Duodenal mucosa (tissue), 2 donors: ENCODE results near the gene ZNF438.

ENCODE experiments used
- H3K27ac ChIP-seq: one replicate; pipeline ENCODE4 v1.7.0; 2013; ENCODE audit warnings: low read depth, low read length
- H3K27me3 ChIP-seq, 2 donors: one replicate each; pipeline ENCODE4 v1.7.0; 2013; ENCODE audit warnings: low read length in 2 of 2, control low read depth in 1 of 2; ENCODE audit not compliant: insufficient read depth in 2 of 2, control insufficient read depth in 1 of 2
- H3K36me3 ChIP-seq, 2 donors: one replicate each; pipeline ENCODE4 v1.7.0; 2013; ENCODE audit warnings: low read length in 2 of 2, control low read depth in 1 of 2; ENCODE audit not compliant: insufficient read depth in 2 of 2, control insufficient read depth in 1 of 2
- H3K4me1 ChIP-seq, 2 donors: one replicate each; pipeline ENCODE4 v1.7.0; 2013; ENCODE audit warnings: low read length in 2 of 2, control low read depth in 1 of 2; ENCODE audit not compliant: insufficient read depth in 2 of 2, control insufficient read depth in 1 of 2
- H3K4me3 ChIP-seq, 2 donors: one replicate each; pipeline ENCODE4 v1.7.0; 2013; ENCODE audit warnings: low read length in 2 of 2, low read depth in 1 of 2
- H3K9ac ChIP-seq, 2 donors: one replicate each; pipeline ENCODE4 v1.7.0; 2013; ENCODE audit warnings: low read length in 2 of 2, low read depth in 1 of 2
- H3K9me3 ChIP-seq, 2 donors: one replicate each; pipeline ENCODE4 v1.7.0; 2013; ENCODE audit warnings: low read length in 2 of 2, control low read depth in 1 of 2; ENCODE audit not compliant: control insufficient read depth in 1 of 2

Gene ZNF438

GRCh38 chr10:31017534-31018355 lies 13.9 kb downstream of the ZNF438 start:
- H3K27ac ChIP-seq: no peak overlapping the region
- H3K36me3 ChIP-seq: no peaks in the 10 kb centered on the region
- no peaks in the 10 kb centered on the region for H3K27me3 ChIP-seq
- H3K4me1 ChIP-seq: peaks cover 0 to 8% of the 10 kb centered on the region in 2 donors
- H3K9me3 ChIP-seq: no peaks in the 10 kb centered on the region
- H3K4me3 ChIP-seq: no peak overlapping the region
- H3K9ac ChIP-seq: no peak overlapping the region

- Histone ChIP-seq H3K4me1 (peaks cover 9 to 15% of the 10 kb centered on the region in 2 donors), H3K27me3 (no peaks in the 10 kb centered on the region), H3K4me3 (no peak overlapping the region), H3K27ac (no peak overlapping the region), H3K36me3 (no peaks in the 10 kb centered on the region), H3K9me3 (no peaks in the 10 kb centered on the region), H3K9ac (no peak overlapping the region)
Measured at GRCh38 chr10:31014161-31014875, 17.3 kb downstream of the ZNF438 start.

GRCh38 chr10:31013331-31013730 lies 18.3 kb downstream of the ZNF438 start:
- Histone ChIP-seq H3K27me3 (no peaks in the 10 kb centered on the region), H3K27ac (no peak overlapping the region), H3K9ac (no peak overlapping the region), H3K4me1 (peaks cover 9% of the 10 kb centered on the region in 2 donors), H3K4me3 (no peak overlapping the region), H3K36me3 (no peaks in the 10 kb centered on the region), H3K9me3 (no peaks in the 10 kb centered on the region)

GRCh38 chr10:31011665-31012022 lies 20.0 kb downstream of the ZNF438 start:
- Histone ChIP-seq H3K9ac (no peak overlapping the region), H3K27ac (no peak overlapping the region)

GRCh38 chr10:31011017-31011664 lies 20.5 kb downstream of the ZNF438 start:
- Histone ChIP-seq H3K4me3 (peak overlapping the region in 1 of 2 donors; percentile 8), H3K9me3 (no peaks in the 10 kb centered on the region), H3K27ac (no peak overlapping the region), H3K9ac (no peak overlapping the region), H3K27me3 (no peaks in the 10 kb centered on the region), H3K4me1 (peaks cover 9% of the 10 kb centered on the region in 2 donors), H3K36me3 (no peaks in the 10 kb centered on the region)

More at GRCh38 chr10:31011665-31012022, 20.0 kb downstream of the ZNF438 start:
- H3K4me1 ChIP-seq: peaks cover 9% of the 10 kb centered on the region in 2 donors
- H3K9me3 ChIP-seq: no peaks in the 10 kb centered on the region
- H3K4me3 ChIP-seq: peak overlapping the region; percentile 8 to 14
- H3K36me3 ChIP-seq: no peaks in the 10 kb centered on the region
- no peaks in the 10 kb centered on the region for H3K27me3 ChIP-seq

- no peak overlapping the region for H3K27ac ChIP-seq
- H3K27me3 ChIP-seq: no peaks in the 10 kb centered on the region
- no peak overlapping the region for H3K4me3 ChIP-seq
- H3K9ac ChIP-seq: no peak overlapping the region
- no peaks in the 10 kb centered on the region for H3K9me3 ChIP-seq
- no peaks in the 10 kb centered on the region for H3K36me3 ChIP-seq
- peaks cover 9% of the 10 kb centered on the region in 2 donors for H3K4me1 ChIP-seq
Measured at GRCh38 chr10:31010062-31010461, 21.6 kb downstream of the ZNF438 start.

- no peak overlapping the region for H3K9ac ChIP-seq
- peaks cover 5 to 6% of the 10 kb centered on the region in 2 donors for H3K4me1 ChIP-seq
- no peak overlapping the region for H3K27ac ChIP-seq
- H3K36me3 ChIP-seq: no peaks in the 10 kb centered on the region
- no peaks in the 10 kb centered on the region for H3K9me3 ChIP-seq
- H3K27me3 ChIP-seq: no peaks in the 10 kb centered on the region
- no peak overlapping the region for H3K4me3 ChIP-seq
Measured at GRCh38 chr10:31005895-31006294, 25.8 kb downstream of the ZNF438 start.

- Histone ChIP-seq H3K4me1 (peaks cover 11 to 16% of the 10 kb centered on the region in 2 donors), H3K9ac (no peak overlapping the region), H3K36me3 (no peaks in the 10 kb centered on the region), H3K4me3 (no peak overlapping the region), H3K27me3 (no peaks in the 10 kb centered on the region), H3K9me3 (no peaks in the 10 kb centered on the region), H3K27ac (no peak overlapping the region)
Measured at GRCh38 chr10:31004611-31005193, 27.0 kb downstream of the ZNF438 start.

- Histone ChIP-seq H3K27me3 (no peaks in the 10 kb centered on the region), H3K9ac (no peak overlapping the region), H3K27ac (no peak overlapping the region), H3K36me3 (no peaks in the 10 kb centered on the region), H3K4me3 (no peak overlapping the region), H3K4me1 (peaks cover 19 to 23% of the 10 kb centered on the region in 2 donors), H3K9me3 (no peaks in the 10 kb centered on the region)
Measured at GRCh38 chr10:31001740-31002139, 29.9 kb downstream of the ZNF438 start.

GRCh38 chr10:31000867-31001266 lies 30.8 kb downstream of the ZNF438 start:
- Histone ChIP-seq H3K9me3 (no peaks in the 10 kb centered on the region), H3K4me3 (no peak overlapping the region), H3K9ac (no peak overlapping the region), H3K4me1 (peaks cover 19 to 23% of the 10 kb centered on the region in 2 donors), H3K27ac (no peak overlapping the region), H3K27me3 (no peaks in the 10 kb centered on the region), H3K36me3 (no peaks in the 10 kb centered on the region)
